HEK293 (cell line): ENCODE data around the gene CNTN4.

Source experiments
- CTCF ChIA-PET: fragments of 350-600 bp; formaldehyde crosslinking; extraction: SDS; loops from one replicate; lab custom pipeline; 2021; ENCODE audit warnings: antibody characterized with exemption; lab: Yijun Ruan, JAX
- POLR2A ChIA-PET: fragments of 300-600 bp; formaldehyde crosslinking; extraction: SDS; loops from one replicate; lab custom pipeline; 2020; ENCODE audit warnings: antibody characterized with exemption, inconsistent platforms; lab: Yijun Ruan, JAX
- H3K27ac ChIP-seq: fragments of 200-500 bp; sonication (Bioruptor generic); 2 replicates; pipeline ENCODE4 v1.5.1; 2014; ENCODE audit warnings: low read depth, low read length, control low read depth, inconsistent platforms; ENCODE audit errors: extremely low read depth
- H3K36me3 ChIP-seq, 2 experiments: fragments of 200-500 bp in 1 of 2; sonication (Bioruptor generic) in 1 of 2; 1 replicate in 1 of 2; 2 replicates in 1 of 2; pipeline ENCODE4 v1.5.1; 2014 to 2017; ENCODE audit warnings: inconsistent platforms in 2 of 2, low read length in 2 of 2; ENCODE audit not compliant: control insufficient read depth in 2 of 2, insufficient read depth in 1 of 2
- H3K4me1 ChIP-seq: fragments of 200-500 bp; sonication (Bioruptor generic); 2 replicates; pipeline ENCODE4 v1.5.1; 2014; ENCODE audit warnings: mild to moderate bottlenecking, low read length, inconsistent platforms; ENCODE audit not compliant: control insufficient read depth, insufficient read depth
- H3K4me3 ChIP-seq: 2 replicates; pipeline ENCODE4 v1.5.1; 2011; ENCODE audit warnings: low read depth, mild to moderate bottlenecking, control low read depth, low read length, moderate library complexity
- H3K9me3 ChIP-seq: fragments of 200-500 bp; sonication (Bioruptor generic); 2 replicates; pipeline ENCODE4 v1.5.1; 2014; ENCODE audit warnings: low read depth, low read length, inconsistent platforms; ENCODE audit not compliant: control insufficient read depth, insufficient read depth
- HOXC10 ChIP-seq: sonication (generic); formaldehyde crosslinking; IDR thresholded peaks from 2 replicates; pipeline ENCODE4 v1.8.1; 2023; ENCODE audit warnings: mild to moderate bottlenecking, missing genetic modification reagents
- HOXD13 ChIP-seq: sonication (generic); formaldehyde crosslinking; IDR thresholded peaks from 2 replicates; pipeline ENCODE4 v1.8.0; 2022; ENCODE audit warnings: missing genetic modification reagents, borderline replicate concordance
- PBX3 ChIP-seq: sonication (generic); formaldehyde crosslinking; IDR thresholded peaks from 2 replicates; pipeline ENCODE4 v1.8.1; 2022; ENCODE audit warnings: mild to moderate bottlenecking, moderate library complexity, missing genetic modification reagents
- SCRT1 ChIP-seq: fragments of 450-650 bp; formaldehyde crosslinking; IDR thresholded peaks from 2 replicates; pipeline ENCODE4 v1.5.1; 2016; ENCODE audit warnings: missing biosample characterization, missing genetic modification characterization, borderline replicate concordance
- WT1 ChIP-seq: fragments of 450-650 bp; formaldehyde crosslinking; IDR thresholded peaks from 2 replicates; pipeline ENCODE4 v1.5.1; 2016; ENCODE audit warnings: missing biosample characterization, missing genetic modification characterization
- ZBTB11 ChIP-seq: fragments of 450-650 bp; formaldehyde crosslinking; conservative IDR thresholded peaks from 2 replicates; pipeline ENCODE4 v1.5.1; 2016; ENCODE audit warnings: low read depth, missing biosample characterization, missing genetic modification characterization
- ZBTB17 ChIP-seq: fragments of 450-650 bp; formaldehyde crosslinking; IDR thresholded peaks from 2 replicates; pipeline ENCODE4 v1.5.1; 2016; ENCODE audit warnings: missing biosample characterization, missing genetic modification characterization
- ZBTB26 ChIP-seq: fragments of 450-650 bp; formaldehyde crosslinking; optimal IDR thresholded peaks from 2 replicates; pipeline ENCODE3; 2016; ENCODE audit warnings: missing biosample characterization, mild to moderate bottlenecking, missing genetic modification characterization
- ZBTB48 ChIP-seq: fragments of 450-650 bp; formaldehyde crosslinking; IDR thresholded peaks from 2 replicates; pipeline ENCODE4 v1.5.1; 2016; ENCODE audit warnings: missing biosample characterization, missing genetic modification characterization
- ZFP37 ChIP-seq: fragments of 450-650 bp; formaldehyde crosslinking; IDR thresholded peaks from 2 replicates; pipeline ENCODE4 v1.5.1; 2016; ENCODE audit warnings: missing biosample characterization, missing genetic modification characterization
- ZNF148 ChIP-seq: fragments of 450-650 bp; formaldehyde crosslinking; IDR thresholded peaks from 2 replicates; pipeline ENCODE4 v1.5.0; 2017; ENCODE audit warnings: missing biosample characterization, missing genetic modification characterization, borderline replicate concordance
- ZNF302 ChIP-seq: fragments of 450-650 bp; formaldehyde crosslinking; IDR thresholded peaks from 2 replicates; pipeline ENCODE4 v1.5.1; 2016; ENCODE audit warnings: missing biosample characterization, missing genetic modification characterization, low read depth
- ZNF362 ChIP-seq: fragments of 450-650 bp; formaldehyde crosslinking; IDR thresholded peaks from 2 replicates; pipeline ENCODE4 v1.5.1; 2016; ENCODE audit warnings: missing biosample characterization, missing genetic modification characterization
- ZNF391 ChIP-seq: fragments of 450-650 bp; formaldehyde crosslinking; IDR thresholded peaks from 2 replicates; pipeline ENCODE4 v1.5.1; 2016; ENCODE audit warnings: low read depth, missing biosample characterization, missing genetic modification characterization, borderline replicate concordance
- ZNF423 ChIP-seq: fragments of 450-650 bp; formaldehyde crosslinking; IDR thresholded peaks from 2 replicates; pipeline ENCODE4 v1.5.1; 2016; ENCODE audit warnings: missing biosample characterization, missing genetic modification characterization
- ZNF426 ChIP-seq: fragments of 450-650 bp; formaldehyde crosslinking; IDR thresholded peaks from 2 replicates; pipeline ENCODE4 v1.5.1; 2017; ENCODE audit warnings: missing biosample characterization, missing genetic modification characterization, mild to moderate bottlenecking, inconsistent platforms, moderate library complexity
- ZNF529 ChIP-seq: fragments of 450-650 bp; formaldehyde crosslinking; IDR thresholded peaks from 2 replicates; pipeline ENCODE4 v1.5.1; 2017; ENCODE audit warnings: missing genetic modification characterization, missing biosample characterization; ENCODE audit not compliant: insufficient replicate concordance
- ZNF580 ChIP-seq: fragments of 450-650 bp; formaldehyde crosslinking; IDR thresholded peaks from 2 replicates; pipeline ENCODE4 v1.5.1; 2016; ENCODE audit warnings: missing biosample characterization, missing genetic modification characterization
- ZNF624 ChIP-seq: fragments of 450-650 bp; formaldehyde crosslinking; IDR thresholded peaks from 2 replicates; pipeline ENCODE4 v1.5.1; 2017; ENCODE audit warnings: missing biosample characterization, missing genetic modification characterization
- ZNF645 ChIP-seq: fragments of 450-650 bp; formaldehyde crosslinking; IDR thresholded peaks from 2 replicates; pipeline ENCODE4; 2016; ENCODE audit warnings: missing biosample characterization, missing genetic modification characterization
- ZNF692 ChIP-seq: fragments of 450-650 bp; formaldehyde crosslinking; IDR thresholded peaks from 2 replicates; pipeline ENCODE4 v1.5.1; 2016; ENCODE audit warnings: missing biosample characterization, missing genetic modification characterization
- ZNF785 ChIP-seq: fragments of 450-650 bp; formaldehyde crosslinking; IDR thresholded peaks from 2 replicates; pipeline ENCODE4 v1.5.1; 2016; ENCODE audit warnings: missing biosample characterization, missing genetic modification characterization
- ZNF837 ChIP-seq: fragments of 450-650 bp; formaldehyde crosslinking; IDR thresholded peaks from 2 replicates; pipeline ENCODE4 v1.5.1; 2016; ENCODE audit warnings: missing biosample characterization, missing genetic modification characterization

The CNTN4 gene

GRCh38 chr3:2218375-2218774, 119.7 kb downstream of the CNTN4 start:
- Histone ChIP-seq H3K9me3 (no peaks in the 10 kb centered on the region; the same call in 1 of the 2 replicates), H3K4me1 (no peaks in the 10 kb centered on the region), H3K4me3 (no peak overlapping the region), H3K27ac (no peak overlapping the region), H3K36me3 (no peaks in the 10 kb centered on the region)
- TF ChIP-seq ZNF391 (tag by site-specific recombination) (no peak), ZNF692 (no peak), ZNF580 (tag by site-specific recombination) (no peak), ZBTB17 (no peak), ZBTB11 (tag by site-specific recombination) (no peak), SCRT1 (tag by site-specific recombination) (no peak), ZNF423 (no peak)
- POLR2A ChIA-PET: no interaction called here
- CTCF ChIA-PET: interaction anchor here (0.9 kb wide), 1 partner anchor 63 kb away, joined by 3 read pairs; no protein-coding TSS in a partner anchor

- TF ChIP-seq ZNF624: no peak
- no peak for TF ChIP-seq ZNF302
- no peak for TF ChIP-seq ZNF529 (tag by site-specific recombination)
- TF ChIP-seq ZBTB48: no peak
- TF ChIP-seq ZNF645 (tag by site-specific recombination): no peak
- no peak for TF ChIP-seq ZNF426 (tag by site-specific recombination)
- TF ChIP-seq WT1: no peak
- no peak for TF ChIP-seq ZNF785
- no peak for TF ChIP-seq ZNF148 (tag by site-specific recombination)
- no peak for TF ChIP-seq ZNF837 (tag by site-specific recombination)
- no peak for TF ChIP-seq HOXC10 (CRISPR knock-in tag)
- TF ChIP-seq HOXD13 (CRISPR knock-in tag): no peak
- no peak for TF ChIP-seq ZNF362 (tag by site-specific recombination)
- TF ChIP-seq PBX3 (CRISPR knock-in tag): no peak
- no peak for TF ChIP-seq ZBTB26 (tag by site-specific recombination)
- TF ChIP-seq ZFP37 (tag by site-specific recombination): no peak
- ChIA-PET POLR2A (no interaction called here), CTCF (interaction anchor here (0.5 to 0.9 kb wide), 2 partner anchors 63 to 535 kb away, joined by 3 read pairs; no protein-coding TSS in a partner anchor)
Measured at GRCh38 chr3:2218816-2219215, 120.2 kb downstream of the CNTN4 start.

More at GRCh38 chr3:2218816-2219215, 120.2 kb downstream of the CNTN4 start:
- Histone ChIP-seq H3K27ac (no peak overlapping the region), H3K9me3 (no peaks in the 10 kb centered on the region; the same call in 1 of the 2 replicates), H3K4me3 (no peak overlapping the region), H3K4me1 (no peaks in the 10 kb centered on the region), H3K36me3 (no peaks in the 10 kb centered on the region)
